IMR-90 (cell line): Measurements from ENCODE around the gene OSTF1. TPM values are rescaled to one million over a fixed set of nuclear protein-coding genes. Genes with fewer than 3 reads are reported as not detected.

ENCODE experiments used
- ATAC-seq: fragments of 200-7000 bp; cut with Tn5 transposase; 2 replicates; pipeline ENCODE4 v1.9.1; 2020; ENCODE audit warnings: low read depth, mild to moderate bottlenecking, moderate library complexity
- BruUV-seq: library from RNA; stranded (reverse); fragments of 400-500 nt; replicated peaks from 2 replicates; lab custom pipeline; 2021; lab: Mats Ljungman, UMichigan
- CTCF ChIA-PET: fragments of 300-600 bp; formaldehyde crosslinking; extraction: SDS; loops from one replicate; lab custom pipeline; 2021; ENCODE audit warnings: antibody characterized with exemption; lab: Yijun Ruan, JAX
- POLR2A ChIA-PET: fragments of 300-600 bp; sonication (Branson Sonifier 250); formaldehyde crosslinking; loops from one replicate; lab custom pipeline; 2022; ENCODE audit warnings: antibody characterized with exemption; ENCODE audit not compliant: unreplicated experiment; lab: Charles Lee
- DNase-seq: peaks from one replicate; pipeline ENCODE4 v3.0.0; 2013
- H2AFZ ChIP-seq: replicated peaks from 2 replicates; pipeline ENCODE3; 2013; ENCODE audit warnings: low read length, mild to moderate bottlenecking; ENCODE audit not compliant: poor library complexity
- H2AK5ac ChIP-seq: 2 replicates; pipeline ENCODE4 v1.6.1; 2013; ENCODE audit warnings: low read depth, low read length, inconsistent platforms
- H2AK9ac ChIP-seq: replicated peaks from 2 replicates; pipeline ENCODE3; 2013; ENCODE audit warnings: mild to moderate bottlenecking, low read depth, low read length, moderate library complexity; ENCODE audit not compliant: poor library complexity
- H2BK120ac ChIP-seq: 2 replicates; pipeline ENCODE4 v1.6.1; 2013; ENCODE audit warnings: low read depth, low read length, inconsistent platforms
- H2BK15ac ChIP-seq: 3 replicates; pipeline ENCODE4 v1.6.1; 2013; ENCODE audit warnings: low read depth, low read length, inconsistent platforms
- H2BK20ac ChIP-seq: 2 replicates; pipeline ENCODE4 v1.6.1; 2013; ENCODE audit warnings: low read depth, mild to moderate bottlenecking, inconsistent platforms, low read length, moderate library complexity
- H2BK5ac ChIP-seq: 2 replicates; pipeline ENCODE4 v1.6.1; 2013; ENCODE audit warnings: mild to moderate bottlenecking, low read depth, low read length, inconsistent platforms; ENCODE audit not compliant: poor library complexity, severe bottlenecking
- H3K14ac ChIP-seq: replicated peaks from 2 replicates; pipeline ENCODE4 v1.6.1; 2013; ENCODE audit warnings: low read depth, low read length, inconsistent platforms
- H3K18ac ChIP-seq: 2 replicates; pipeline ENCODE4 v1.6.1; 2013; ENCODE audit warnings: low read depth, low read length, control low read depth
- H3K23ac ChIP-seq: 2 replicates; pipeline ENCODE4 v1.6.1; 2013; ENCODE audit warnings: low read depth, low read length, inconsistent platforms
- H3K27ac ChIP-seq: 2 replicates; pipeline ENCODE4 v1.5.1; 2013; ENCODE audit warnings: mild to moderate bottlenecking, control low read depth, low read length; ENCODE audit not compliant: insufficient read depth
- H3K27me3 ChIP-seq: 2 replicates; pipeline ENCODE4 v1.6.1; 2013; ENCODE audit warnings: low read length; ENCODE audit not compliant: control insufficient read depth, insufficient read depth
- H3K36me3 ChIP-seq: 2 replicates; pipeline ENCODE4 v1.6.1; 2013; ENCODE audit warnings: low read length, mixed read lengths; ENCODE audit not compliant: control insufficient read depth, insufficient read depth
- H3K4ac ChIP-seq: 2 replicates; pipeline ENCODE4 v1.6.1; 2013; ENCODE audit warnings: low read depth, low read length, inconsistent platforms
- H3K4me1 ChIP-seq: 2 replicates; pipeline ENCODE4 v1.6.1; 2013; ENCODE audit warnings: low read length, mixed read lengths; ENCODE audit not compliant: control insufficient read depth, insufficient read depth
- H3K4me2 ChIP-seq: 2 replicates; pipeline ENCODE4 v1.6.1; 2013; ENCODE audit warnings: low read depth, mild to moderate bottlenecking, control low read depth, low read length, moderate library complexity
- H3K4me3 ChIP-seq: 2 replicates; pipeline ENCODE4 v1.5.1; 2013; ENCODE audit warnings: low read depth, mild to moderate bottlenecking, control low read depth, low read length, moderate library complexity; ENCODE audit not compliant: insufficient read depth
- H3K56ac ChIP-seq: 2 replicates; pipeline ENCODE4 v1.6.1; 2013; ENCODE audit warnings: low read length, inconsistent platforms; ENCODE audit not compliant: insufficient read depth; ENCODE audit errors: extremely low read depth
- H3K79me1 ChIP-seq, 2 experiments: 2 replicates each; pipeline ENCODE4 v1.6.1; 2013; ENCODE audit warnings: low read length in 2 of 2, inconsistent platforms in 1 of 2, low read depth in 1 of 2
- H3K9ac ChIP-seq: 2 replicates; pipeline ENCODE4 v1.6.1; 2013; ENCODE audit warnings: low read depth, low read length, control low read depth
- H3K9me1 ChIP-seq: 2 replicates; pipeline ENCODE4 v1.6.1; 2013; ENCODE audit warnings: low read length, inconsistent platforms; ENCODE audit not compliant: insufficient read depth
- H3K9me3 ChIP-seq: 2 replicates; pipeline ENCODE4 v1.6.1; 2013; ENCODE audit warnings: low read length; ENCODE audit not compliant: control insufficient read depth, insufficient read depth
- H4K20me1 ChIP-seq: 2 replicates; pipeline ENCODE4 v1.6.1; 2013; ENCODE audit warnings: low read length, inconsistent platforms; ENCODE audit not compliant: insufficient read depth
- H4K5ac ChIP-seq: 2 replicates; pipeline ENCODE4 v1.6.1; 2013; ENCODE audit warnings: mild to moderate bottlenecking, low read depth, low read length, control low read depth
- H4K8ac ChIP-seq, 2 experiments: 2 replicates each; pipeline ENCODE4 v1.6.1; 2013; ENCODE audit warnings: low read depth in 2 of 2, low read length in 2 of 2, control low read depth in 1 of 2, inconsistent platforms in 1 of 2
- H4K91ac ChIP-seq: 2 replicates; pipeline ENCODE4 v1.6.1; 2013; ENCODE audit warnings: low read depth, low read length, inconsistent platforms; ENCODE audit not compliant: insufficient read depth
- BHLHE40 ChIP-seq: fragments of 150-350 bp; IDR thresholded peaks from 2 replicates; pipeline ENCODE4 v1.6.1; 2016; ENCODE audit warnings: mild to moderate bottlenecking, low read depth, low read length
- CEBPB ChIP-seq: IDR thresholded peaks from 2 replicates; pipeline ENCODE4 v1.6.1; 2012; ENCODE audit warnings: low read depth, low read length, improper control_type of control experiment
- CHD1 ChIP-seq: IDR thresholded peaks from 2 replicates; pipeline ENCODE4 v1.6.1; 2012; ENCODE audit warnings: low read depth, low read length, improper control_type of control experiment
- FOS ChIP-seq: fragments of 150-350 bp; IDR thresholded peaks from 2 replicates; pipeline ENCODE4 v1.6.1; 2016; ENCODE audit warnings: low read depth, low read length
- MAFK ChIP-seq: IDR thresholded peaks from 2 replicates; pipeline ENCODE4 v1.6.1; 2012; ENCODE audit warnings: low read depth, low read length, improper control_type of control experiment
- MAZ ChIP-seq: IDR thresholded peaks from 2 replicates; pipeline ENCODE4 v1.6.1; 2012; ENCODE audit warnings: low read depth, mild to moderate bottlenecking, low read length, improper control_type of control experiment, moderate library complexity, borderline replicate concordance
- MXI1 ChIP-seq: IDR thresholded peaks from 2 replicates; pipeline ENCODE4 v1.6.1; 2012; ENCODE audit warnings: low read depth, mild to moderate bottlenecking, low read length, moderate library complexity, borderline replicate concordance
- NFE2L2 ChIP-seq: fragments of 150-350 bp; IDR thresholded peaks from 2 replicates; pipeline ENCODE4 v1.6.1; 2016; ENCODE audit warnings: low read depth, mild to moderate bottlenecking, low read length
- POLR2A ChIP-seq: IDR thresholded peaks from 2 replicates; pipeline ENCODE4 v1.6.1; 2012; ENCODE audit warnings: mild to moderate bottlenecking, low read depth, low read length
- RAD21 ChIP-seq: IDR thresholded peaks from 2 replicates; pipeline ENCODE4 v1.6.1; 2012; ENCODE audit warnings: low read length, improper control_type of control experiment
- RCOR1 ChIP-seq: IDR thresholded peaks from 2 replicates; pipeline ENCODE4 v1.6.1; 2012; ENCODE audit warnings: mild to moderate bottlenecking, low read length, improper control_type of control experiment; ENCODE audit not compliant: insufficient replicate concordance
- RFX5 ChIP-seq: IDR thresholded peaks from 2 replicates; pipeline ENCODE4 v1.8.0; 2012; ENCODE audit warnings: low read depth, mild to moderate bottlenecking, low read length, moderate library complexity
- SMC3 ChIP-seq: fragments of 150-350 bp; IDR thresholded peaks from 2 replicates; pipeline ENCODE4 v1.6.1; 2016; ENCODE audit warnings: low read depth, mild to moderate bottlenecking, antibody characterized with exemption, low read length, moderate library complexity
- WGBS, 2 experiments: methylation state at CpG; one replicate each; pipeline versions ENCODE4 v1.1.5 to v1.1.7; 2013; ENCODE audit warnings: missing lambda C conversion rate in 2 of 2; ENCODE audit not compliant: insufficient read length in 1 of 2; ENCODE audit errors: extremely low coverage in 2 of 2; 5-methylcytosine and 5-hydroxymethylcytosine counted together
- dilution Hi-C: fragments of 300-500 bp; cut with HindIII; formaldehyde crosslinking; loops from one replicate; pipeline ENCODE4 v1.14.3; 2018; ENCODE audit warnings: low sequenced_read_pairs; ENCODE audit not compliant: unreplicated experiment
- in situ Hi-C: fragments of 300-500 bp; cut with MboI; formaldehyde crosslinking; loops from 3 replicates; pipeline ENCODE4 v1.14.3; 2019; ENCODE audit warnings: low sequenced_read_pairs, inconsistent platforms, mixed read lengths
- intact Hi-C: fragments of 100-400 bp; cut with micrococcal nuclease; formaldehyde crosslinking; loops from 2 replicates; pipeline ENCODE4 v1.10.0; 2022
- polyA plus RNA-seq, 3 experiments: library from polyadenylated mRNA; depleted of rRNA; stranded (reverse); fragments of >200 nt; gene quantifications; 2 replicates each; pipeline ENCODE4 v1.2.3, GENCODE V29; 2012; ENCODE audit warnings: low replicate concordance in 1 of 3
- total RNA-seq: library from RNA; depleted of rRNA; stranded (reverse); fragments of >200 nt; gene quantifications from 2 replicates; pipeline ENCODE4 v1.2.3, GENCODE V29; 2012
- TF ChIP-seq, protein P1 (sequence below): conservative IDR thresholded peaks from 2 replicates; pipeline ENCODE4 v1.5.1; 2012; ENCODE audit warnings: mild to moderate bottlenecking, low read depth, low read length, improper control_type of control experiment
- TF ChIP-seq, protein P2 (sequence below): fragments of 150-350 bp; IDR thresholded peaks from 2 replicates; pipeline ENCODE4 v1.6.1; 2017; ENCODE audit warnings: mild to moderate bottlenecking, antibody characterized with exemption, low read length, low read depth
- TF ChIP-seq, protein P3 (sequence below): fragments of 150-350 bp; IDR thresholded peaks from 2 replicates; pipeline ENCODE4 v1.6.1; 2016; ENCODE audit warnings: low read depth, mild to moderate bottlenecking, low read length, moderate library complexity, borderline replicate concordance

Gene OSTF1
- total and polyA plus RNA-seq, 2 of the 4 experiments (the other 2 are of a cell fraction) = 17.1 to 41.6 TPM

DNA sequence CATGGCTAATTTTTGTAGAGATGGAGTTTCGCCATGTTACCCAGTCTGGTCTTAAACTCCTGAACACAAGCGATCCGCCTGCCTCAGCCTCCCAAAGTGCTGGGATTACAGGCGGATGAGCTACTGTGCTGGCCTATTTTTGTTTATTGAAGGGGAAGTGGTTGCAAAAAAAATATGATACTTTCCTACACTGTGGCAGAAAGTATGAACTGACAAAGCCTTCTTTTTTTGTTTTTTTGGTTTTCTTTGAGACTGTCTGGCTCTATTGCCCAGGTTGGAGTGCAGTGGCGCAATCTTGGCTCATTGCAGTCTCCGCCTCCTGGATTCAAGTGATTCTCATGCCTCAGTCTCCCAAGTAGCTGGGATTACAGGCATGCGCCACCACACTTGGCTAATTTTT is 50.9 kb downstream of the OSTF1 start:
- no peak overlapping the region for H3K14ac ChIP-seq
- no peaks in the 10 kb centered on the region for H4K20me1 ChIP-seq
- peaks cover 13% of the 10 kb centered on the region for H3K36me3 ChIP-seq
- no TSS peak for BruUV-seq
- peaks cover 3% of the 10 kb centered on the region; the same call in 1 of the 2 replicates for H3K9me1 ChIP-seq
- WGBS, 2 experiments = no CpG with 5 or more reads among the region's 7 CpGs
- H3K56ac ChIP-seq = no peak overlapping the region
- H2BK120ac ChIP-seq = no peak overlapping the region
- H2BK5ac ChIP-seq = no peak overlapping the region
- H3K23ac ChIP-seq = no peak overlapping the region
- ChIA-PET CTCF (no interaction called here), POLR2A (interaction anchor here (0.6 kb wide), 1 partner anchor 24 kb away, joined by 5 read pairs; no protein-coding TSS in a partner anchor)
- no peak overlapping the region for H4K8ac ChIP-seq
- H3K9ac ChIP-seq = no peak overlapping the region
- no peak overlapping the region for H4K5ac ChIP-seq
- no peaks in the 10 kb centered on the region for H3K4me1 ChIP-seq
- intact Hi-C loops (no loop called here), in situ Hi-C loops (no loop called here), dilution Hi-C loops (no loop called here)
- H3K27ac ChIP-seq = no peak overlapping the region
- ATAC-seq (no peak), DNase-seq (no peak)
- H3K4me3 ChIP-seq = no peak overlapping the region
- H3K9me3 ChIP-seq = no peaks in the 10 kb centered on the region
- no peak overlapping the region for H2BK20ac ChIP-seq
- no peak overlapping the region for H2BK15ac ChIP-seq
- H2AFZ ChIP-seq = no peak overlapping the region
- no peaks in the 10 kb centered on the region for H3K27me3 ChIP-seq
- no peak overlapping the region for H3K18ac ChIP-seq
- H3K79me1 ChIP-seq = no peaks in the 10 kb centered on the region
- no peak overlapping the region for H2AK9ac ChIP-seq
- H3K4ac ChIP-seq = no peak overlapping the region
- TF ChIP-seq SMC3 = no peak
- TF ChIP-seq MXI1 = no peak
- no peak for TF ChIP-seq POLR2A
- no peak for TF ChIP-seq CEBPB
- no peak for TF ChIP-seq MAFK
- no peak for TF ChIP-seq RAD21
- no peak for TF ChIP-seq RFX5
- TF ChIP-seq, protein P1, sequence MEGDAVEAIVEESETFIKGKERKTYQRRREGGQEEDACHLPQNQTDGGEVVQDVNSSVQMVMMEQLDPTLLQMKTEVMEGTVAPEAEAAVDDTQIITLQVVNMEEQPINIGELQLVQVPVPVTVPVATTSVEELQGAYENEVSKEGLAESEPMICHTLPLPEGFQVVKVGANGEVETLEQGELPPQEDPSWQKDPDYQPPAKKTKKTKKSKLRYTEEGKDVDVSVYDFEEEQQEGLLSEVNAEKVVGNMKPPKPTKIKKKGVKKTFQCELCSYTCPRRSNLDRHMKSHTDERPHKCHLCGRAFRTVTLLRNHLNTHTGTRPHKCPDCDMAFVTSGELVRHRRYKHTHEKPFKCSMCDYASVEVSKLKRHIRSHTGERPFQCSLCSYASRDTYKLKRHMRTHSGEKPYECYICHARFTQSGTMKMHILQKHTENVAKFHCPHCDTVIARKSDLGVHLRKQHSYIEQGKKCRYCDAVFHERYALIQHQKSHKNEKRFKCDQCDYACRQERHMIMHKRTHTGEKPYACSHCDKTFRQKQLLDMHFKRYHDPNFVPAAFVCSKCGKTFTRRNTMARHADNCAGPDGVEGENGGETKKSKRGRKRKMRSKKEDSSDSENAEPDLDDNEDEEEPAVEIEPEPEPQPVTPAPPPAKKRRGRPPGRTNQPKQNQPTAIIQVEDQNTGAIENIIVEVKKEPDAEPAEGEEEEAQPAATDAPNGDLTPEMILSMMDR = no peak
- TF ChIP-seq, protein P2, sequence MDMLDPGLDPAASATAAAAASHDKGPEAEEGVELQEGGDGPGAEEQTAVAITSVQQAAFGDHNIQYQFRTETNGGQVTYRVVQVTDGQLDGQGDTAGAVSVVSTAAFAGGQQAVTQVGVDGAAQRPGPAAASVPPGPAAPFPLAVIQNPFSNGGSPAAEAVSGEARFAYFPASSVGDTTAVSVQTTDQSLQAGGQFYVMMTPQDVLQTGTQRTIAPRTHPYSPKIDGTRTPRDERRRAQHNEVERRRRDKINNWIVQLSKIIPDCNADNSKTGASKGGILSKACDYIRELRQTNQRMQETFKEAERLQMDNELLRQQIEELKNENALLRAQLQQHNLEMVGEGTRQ = no peak
- TF ChIP-seq NFE2L2 = no peak
- no peak for TF ChIP-seq FOS
- no peak for TF ChIP-seq RCOR1
- no peak for TF ChIP-seq CHD1
- no peak for TF ChIP-seq BHLHE40
- no peak for TF ChIP-seq MAZ
- TF ChIP-seq, protein P3, sequence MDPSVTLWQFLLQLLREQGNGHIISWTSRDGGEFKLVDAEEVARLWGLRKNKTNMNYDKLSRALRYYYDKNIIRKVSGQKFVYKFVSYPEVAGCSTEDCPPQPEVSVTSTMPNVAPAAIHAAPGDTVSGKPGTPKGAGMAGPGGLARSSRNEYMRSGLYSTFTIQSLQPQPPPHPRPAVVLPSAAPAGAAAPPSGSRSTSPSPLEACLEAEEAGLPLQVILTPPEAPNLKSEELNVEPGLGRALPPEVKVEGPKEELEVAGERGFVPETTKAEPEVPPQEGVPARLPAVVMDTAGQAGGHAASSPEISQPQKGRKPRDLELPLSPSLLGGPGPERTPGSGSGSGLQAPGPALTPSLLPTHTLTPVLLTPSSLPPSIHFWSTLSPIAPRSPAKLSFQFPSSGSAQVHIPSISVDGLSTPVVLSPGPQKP = no peak
- no peak overlapping the region for H3K4me2 ChIP-seq
- no peak overlapping the region for H4K91ac ChIP-seq
- H2AK5ac ChIP-seq = no peak overlapping the region
